IMR-90 (cell line): ENCODE measurements around the gene SPDYE2B. TPM values are rescaled to one million over a fixed set of nuclear protein-coding genes. Genes with fewer than 3 reads are reported as not detected.
"Not testable (repeated sequence)": the region's sequence is repeated elsewhere in the genome, so short reads cannot be mapped to it uniquely, and the experiment has no call there.

Experiments used
- ATAC-seq: fragments of 200-7000 bp; cut with Tn5 transposase; 2 replicates; pipeline ENCODE4 v1.9.1; 2020; ENCODE audit warnings: low read depth, mild to moderate bottlenecking, moderate library complexity
- BruUV-seq: library from RNA; stranded (reverse); fragments of 400-500 nt; replicated peaks from 2 replicates; lab custom pipeline; 2021; lab: Mats Ljungman, UMichigan
- CTCF ChIA-PET: fragments of 300-600 bp; formaldehyde crosslinking; extraction: SDS; loops from one replicate; lab custom pipeline; 2021; ENCODE audit warnings: antibody characterized with exemption; lab: Yijun Ruan, JAX
- POLR2A ChIA-PET: fragments of 300-600 bp; sonication (Branson Sonifier 250); formaldehyde crosslinking; loops from one replicate; lab custom pipeline; 2022; ENCODE audit warnings: antibody characterized with exemption; ENCODE audit not compliant: unreplicated experiment; lab: Charles Lee
- DNase-seq: peaks from one replicate; pipeline ENCODE4 v3.0.0; 2013
- H2AFZ ChIP-seq: replicated peaks from 2 replicates; pipeline ENCODE3; 2013; ENCODE audit warnings: low read length, mild to moderate bottlenecking; ENCODE audit not compliant: poor library complexity
- H2AK5ac ChIP-seq: 2 replicates; pipeline ENCODE4 v1.6.1; 2013; ENCODE audit warnings: low read depth, low read length, inconsistent platforms
- H2AK9ac ChIP-seq: replicated peaks from 2 replicates; pipeline ENCODE3; 2013; ENCODE audit warnings: mild to moderate bottlenecking, low read depth, low read length, moderate library complexity; ENCODE audit not compliant: poor library complexity
- H2BK120ac ChIP-seq: 2 replicates; pipeline ENCODE4 v1.6.1; 2013; ENCODE audit warnings: low read depth, low read length, inconsistent platforms
- H2BK15ac ChIP-seq: 3 replicates; pipeline ENCODE4 v1.6.1; 2013; ENCODE audit warnings: low read depth, low read length, inconsistent platforms
- H2BK20ac ChIP-seq: 2 replicates; pipeline ENCODE4 v1.6.1; 2013; ENCODE audit warnings: low read depth, mild to moderate bottlenecking, inconsistent platforms, low read length, moderate library complexity
- H2BK5ac ChIP-seq: 2 replicates; pipeline ENCODE4 v1.6.1; 2013; ENCODE audit warnings: mild to moderate bottlenecking, low read depth, low read length, inconsistent platforms; ENCODE audit not compliant: poor library complexity, severe bottlenecking
- H3K14ac ChIP-seq: replicated peaks from 2 replicates; pipeline ENCODE4 v1.6.1; 2013; ENCODE audit warnings: low read depth, low read length, inconsistent platforms
- H3K18ac ChIP-seq: 2 replicates; pipeline ENCODE4 v1.6.1; 2013; ENCODE audit warnings: low read depth, low read length, control low read depth
- H3K23ac ChIP-seq: 2 replicates; pipeline ENCODE4 v1.6.1; 2013; ENCODE audit warnings: low read depth, low read length, inconsistent platforms
- H3K27ac ChIP-seq: 2 replicates; pipeline ENCODE4 v1.5.1; 2013; ENCODE audit warnings: mild to moderate bottlenecking, control low read depth, low read length; ENCODE audit not compliant: insufficient read depth
- H3K27me3 ChIP-seq: 2 replicates; pipeline ENCODE4 v1.6.1; 2013; ENCODE audit warnings: low read length; ENCODE audit not compliant: control insufficient read depth, insufficient read depth
- H3K36me3 ChIP-seq: 2 replicates; pipeline ENCODE4 v1.6.1; 2013; ENCODE audit warnings: low read length, mixed read lengths; ENCODE audit not compliant: control insufficient read depth, insufficient read depth
- H3K4ac ChIP-seq: 2 replicates; pipeline ENCODE4 v1.6.1; 2013; ENCODE audit warnings: low read depth, low read length, inconsistent platforms
- H3K4me1 ChIP-seq: 2 replicates; pipeline ENCODE4 v1.6.1; 2013; ENCODE audit warnings: low read length, mixed read lengths; ENCODE audit not compliant: control insufficient read depth, insufficient read depth
- H3K4me2 ChIP-seq: 2 replicates; pipeline ENCODE4 v1.6.1; 2013; ENCODE audit warnings: low read depth, mild to moderate bottlenecking, control low read depth, low read length, moderate library complexity
- H3K4me3 ChIP-seq: 2 replicates; pipeline ENCODE4 v1.5.1; 2013; ENCODE audit warnings: low read depth, mild to moderate bottlenecking, control low read depth, low read length, moderate library complexity; ENCODE audit not compliant: insufficient read depth
- H3K56ac ChIP-seq: 2 replicates; pipeline ENCODE4 v1.6.1; 2013; ENCODE audit warnings: low read length, inconsistent platforms; ENCODE audit not compliant: insufficient read depth; ENCODE audit errors: extremely low read depth
- H3K79me1 ChIP-seq, 2 experiments: 2 replicates each; pipeline ENCODE4 v1.6.1; 2013; ENCODE audit warnings: low read length in 2 of 2, inconsistent platforms in 1 of 2, low read depth in 1 of 2
- H3K9ac ChIP-seq: 2 replicates; pipeline ENCODE4 v1.6.1; 2013; ENCODE audit warnings: low read depth, low read length, control low read depth
- H3K9me1 ChIP-seq: 2 replicates; pipeline ENCODE4 v1.6.1; 2013; ENCODE audit warnings: low read length, inconsistent platforms; ENCODE audit not compliant: insufficient read depth
- H3K9me3 ChIP-seq: 2 replicates; pipeline ENCODE4 v1.6.1; 2013; ENCODE audit warnings: low read length; ENCODE audit not compliant: control insufficient read depth, insufficient read depth
- H4K20me1 ChIP-seq: 2 replicates; pipeline ENCODE4 v1.6.1; 2013; ENCODE audit warnings: low read length, inconsistent platforms; ENCODE audit not compliant: insufficient read depth
- H4K5ac ChIP-seq: 2 replicates; pipeline ENCODE4 v1.6.1; 2013; ENCODE audit warnings: mild to moderate bottlenecking, low read depth, low read length, control low read depth
- H4K8ac ChIP-seq, 2 experiments: 2 replicates each; pipeline ENCODE4 v1.6.1; 2013; ENCODE audit warnings: low read depth in 2 of 2, low read length in 2 of 2, control low read depth in 1 of 2, inconsistent platforms in 1 of 2
- H4K91ac ChIP-seq: 2 replicates; pipeline ENCODE4 v1.6.1; 2013; ENCODE audit warnings: low read depth, low read length, inconsistent platforms; ENCODE audit not compliant: insufficient read depth
- WGBS, 2 experiments: methylation state at CpG; one replicate each; pipeline versions ENCODE4 v1.1.5 to v1.1.7; 2013; ENCODE audit warnings: missing lambda C conversion rate in 2 of 2; ENCODE audit not compliant: insufficient read length in 1 of 2; ENCODE audit errors: extremely low coverage in 2 of 2; 5-methylcytosine and 5-hydroxymethylcytosine counted together
- dilution Hi-C: fragments of 300-500 bp; cut with HindIII; formaldehyde crosslinking; loops from one replicate; pipeline ENCODE4 v1.14.3; 2018; ENCODE audit warnings: low sequenced_read_pairs; ENCODE audit not compliant: unreplicated experiment
- in situ Hi-C: fragments of 300-500 bp; cut with MboI; formaldehyde crosslinking; loops from 3 replicates; pipeline ENCODE4 v1.14.3; 2019; ENCODE audit warnings: low sequenced_read_pairs, inconsistent platforms, mixed read lengths
- intact Hi-C: fragments of 100-400 bp; cut with micrococcal nuclease; formaldehyde crosslinking; loops from 2 replicates; pipeline ENCODE4 v1.10.0; 2022
- polyA plus RNA-seq, 3 experiments: library from polyadenylated mRNA; depleted of rRNA; stranded (reverse); fragments of >200 nt; gene quantifications; 2 replicates each; pipeline ENCODE4 v1.2.3, GENCODE V29; 2012; ENCODE audit warnings: low replicate concordance in 1 of 3
- total RNA-seq: library from RNA; depleted of rRNA; stranded (reverse); fragments of >200 nt; gene quantifications from 2 replicates; pipeline ENCODE4 v1.2.3, GENCODE V29; 2012

The SPDYE2B gene
- total and polyA plus RNA-seq, 2 of the 4 experiments (the other 2 are of a cell fraction): not detected

DNA sequence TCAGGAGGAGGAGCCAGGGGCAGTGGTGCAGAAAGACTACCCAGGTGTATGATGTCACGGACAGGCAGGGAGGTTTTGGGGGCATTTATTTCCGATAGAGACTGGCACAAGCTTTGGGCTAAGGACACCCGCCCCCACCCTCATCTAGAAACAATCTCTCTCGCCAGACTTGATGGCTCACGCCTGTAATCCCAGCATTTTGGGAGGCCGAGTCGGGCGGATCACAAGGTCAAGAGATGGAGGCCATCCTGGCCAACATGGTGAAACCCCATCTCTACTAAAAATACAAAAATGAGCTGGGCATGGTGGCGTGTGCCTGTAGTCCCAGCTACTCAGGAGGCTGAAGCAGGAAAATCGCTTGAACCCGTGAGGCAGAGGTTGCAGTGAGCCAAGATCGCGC lies 13.2 kb upstream of the SPDYE2B start:
- H3K56ac ChIP-seq, H4K91ac ChIP-seq, H3K4me3 ChIP-seq, in situ Hi-C loops, dilution Hi-C loops, H2BK5ac ChIP-seq, POLR2A ChIA-PET, H3K4me1 ChIP-seq, H3K18ac ChIP-seq, ATAC-seq, H3K36me3 ChIP-seq, H3K4me2 ChIP-seq, CTCF ChIA-PET, H3K9me1 ChIP-seq, H3K27ac ChIP-seq, H2AFZ ChIP-seq, H3K27me3 ChIP-seq, H2AK9ac ChIP-seq, H2BK20ac ChIP-seq, H4K8ac ChIP-seq, H2AK5ac ChIP-seq, intact Hi-C loops, H3K4ac ChIP-seq, H4K5ac ChIP-seq, DNase-seq, H3K9ac ChIP-seq, H3K79me1 ChIP-seq, H3K14ac ChIP-seq, H3K23ac ChIP-seq, H4K20me1 ChIP-seq, H2BK15ac ChIP-seq, H2BK120ac ChIP-seq, H3K9me3 ChIP-seq: not testable (repeated sequence)
- TSS peak; percentile 10 for BruUV-seq
- no CpG with 5 or more reads among the region's 13 CpGs for WGBS, 2 experiments

DNA sequence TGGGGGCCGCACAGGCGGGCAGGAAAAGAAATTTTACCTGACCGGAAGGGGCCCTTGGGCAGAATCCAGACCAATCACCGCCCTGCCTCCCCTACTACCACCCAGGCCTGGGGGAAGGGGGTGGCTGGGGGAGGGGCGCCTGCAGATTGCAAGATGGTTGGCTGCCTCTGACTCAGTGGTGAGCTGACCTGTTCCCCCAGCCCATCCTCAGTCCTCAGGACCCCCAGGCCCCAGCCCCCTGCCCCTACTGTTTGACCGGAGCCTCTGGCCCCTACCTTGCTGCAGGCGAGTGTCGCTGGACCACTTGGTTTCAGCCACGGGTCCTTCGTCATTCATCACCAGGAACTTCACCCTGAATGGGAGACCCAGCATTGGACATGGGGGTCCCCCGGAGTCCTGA lies 11.3 kb upstream of the SPDYE2B start:
- H3K27me3 ChIP-seq, H3K27ac ChIP-seq, in situ Hi-C loops, H4K8ac ChIP-seq, H2BK5ac ChIP-seq, H3K79me1 ChIP-seq, H2BK20ac ChIP-seq, H3K9ac ChIP-seq, H3K18ac ChIP-seq, H3K4me3 ChIP-seq, H2AK5ac ChIP-seq, H3K4me1 ChIP-seq, H3K23ac ChIP-seq, H3K9me3 ChIP-seq, H3K9me1 ChIP-seq, intact Hi-C loops, CTCF ChIA-PET, H4K5ac ChIP-seq, POLR2A ChIA-PET, H2BK120ac ChIP-seq, H4K91ac ChIP-seq, BruUV-seq, H3K56ac ChIP-seq, DNase-seq, H2AK9ac ChIP-seq, H2BK15ac ChIP-seq, dilution Hi-C loops, H3K4ac ChIP-seq, H4K20me1 ChIP-seq, H3K4me2 ChIP-seq, H3K14ac ChIP-seq, H2AFZ ChIP-seq, H3K36me3 ChIP-seq: not testable (repeated sequence)
- WGBS, 2 experiments: 100% methylated on average over 1 of the region's 11 CpGs; no CpG with 5 or more reads in 1 of the 2 experiments
- peak; percentile 13 for ATAC-seq
